HG02870 (cell line): Measurements from ENCODE around the gene DPEP1.
A peak's percentile ranks its signal among the peaks of the same experiment; 100 is the strongest.

Experiments used
- ATAC-seq: cut with Tn5 transposase; IDR thresholded peaks from one replicate; pipeline ENCODE4 v1.9.1; 2021; ENCODE audit warnings: mild to moderate bottlenecking, moderate library complexity; ENCODE audit not compliant: unreplicated experiment

DPEP1 gene

GRCh38 chr16:89678258-89678657 is 64.8 kb downstream of the DPEP1 start:
- ATAC-seq = no peak

GRCh38 chr16:89685916-89686315 is 72.5 kb downstream of the DPEP1 start:
- no peak for ATAC-seq

- peak; percentile 85 for ATAC-seq
These were observed 73.2 kb downstream of the DPEP1 start, which contains the start of gene CDK10 for GRCh38 chr16:89686520-89687091. Gene CDK10 (plus strand): TSS chr16:89686689. CDS start chr16:89686711, 22 bp downstream.

GRCh38 chr16:89687092-89687940 is 73.9 kb downstream of the DPEP1 start:
- peak; percentile 25 for ATAC-seq
